Panc1 (cell line): ENCODE results near the gene KIRREL3. TPM values are rescaled to one million over a fixed set of nuclear protein-coding genes. Genes with fewer than 3 reads are reported as not detected.

Experiments used
- ATAC-seq: fragments of 200-7000 bp; cut with Tn5 transposase; 2 replicates; pipeline ENCODE4 v1.9.1; 2020; ENCODE audit warnings: mild to moderate bottlenecking, moderate library complexity
- BruUV-seq: library from RNA; stranded (reverse); fragments of 400-500 nt; replicated peaks from 2 replicates; lab custom pipeline; 2021; lab: Mats Ljungman, UMichigan
- CTCF ChIA-PET: fragments of 300-600 bp; sonication (Branson Sonifier 250); formaldehyde crosslinking; loops from one replicate; lab custom pipeline; 2022; ENCODE audit warnings: antibody characterized with exemption; lab: Charles Lee
- POLR2A ChIA-PET: fragments of 300-600 bp; sonication (Branson Sonifier 250); formaldehyde crosslinking; loops from one replicate; lab custom pipeline; 2022; ENCODE audit warnings: antibody characterized with exemption; lab: Charles Lee
- DNase-seq: peaks from one replicate; pipeline ENCODE4 v3.0.0-alpha.2; 2010; ENCODE audit warnings: low read depth, low spot score
- H3K27ac ChIP-seq: 2 replicates; pipeline ENCODE4 v1.5.1; 2011; ENCODE audit warnings: mild to moderate bottlenecking, low read length, inconsistent platforms
- H3K27me3 ChIP-seq: fragments of 200-500 bp; sonication (Bioruptor generic); 2 replicates; pipeline ENCODE4 v1.6.0; 2014; ENCODE audit warnings: low read length, inconsistent platforms; ENCODE audit not compliant: control insufficient read depth, insufficient read depth
- H3K36me3 ChIP-seq: fragments of 200-500 bp; sonication (Bioruptor generic); 2 replicates; pipeline ENCODE4 v1.5.1; 2014; ENCODE audit warnings: inconsistent platforms, mild to moderate bottlenecking, low read length, moderate library complexity; ENCODE audit not compliant: control insufficient read depth, insufficient read depth
- H3K4me1 ChIP-seq: 2 replicates; pipeline ENCODE4 v1.5.1; 2011; ENCODE audit warnings: inconsistent platforms, mild to moderate bottlenecking, low read length, moderate library complexity; ENCODE audit not compliant: control insufficient read depth, insufficient read depth
- H3K4me3 ChIP-seq, 2 experiments: 2 replicates each; pipeline ENCODE4 v1.5.1; 2011 to 2012; ENCODE audit warnings: low read depth in 2 of 2, low read length in 2 of 2, mild to moderate bottlenecking in 2 of 2, inconsistent platforms in 1 of 2, moderate library complexity in 1 of 2
- H3K9me3 ChIP-seq: fragments of 200-500 bp; sonication (Bioruptor generic); 2 replicates; pipeline ENCODE4 v1.5.1; 2014; ENCODE audit warnings: low read depth, mild to moderate bottlenecking, inconsistent platforms, low read length, moderate library complexity; ENCODE audit not compliant: control insufficient read depth, insufficient read depth
- POLR2AphosphoS5 ChIP-seq: IDR thresholded peaks from 2 replicates; pipeline ENCODE4 v1.6.1; 2012; ENCODE audit warnings: mild to moderate bottlenecking, low read depth, low read length, moderate library complexity
- SIN3A ChIP-seq: IDR thresholded peaks from 2 replicates; pipeline ENCODE4 v1.6.1; 2012; ENCODE audit warnings: low read depth, mild to moderate bottlenecking, low read length, moderate library complexity, borderline replicate concordance; ENCODE audit not compliant: insufficient read depth
- TCF7L2 ChIP-seq: IDR thresholded peaks from 2 replicates; pipeline ENCODE4 v1.6.1; 2011; ENCODE audit warnings: mild to moderate bottlenecking, low read depth, low read length, inconsistent platforms
- in situ Hi-C: cut with HindIII; loops from 2 replicates; pipeline ENCODE4 v1.10.0; 2016; ENCODE audit warnings: low sequenced_read_pairs, low pct_unique_long_range_greater_than_20kb
- intact Hi-C: fragments of 100-400 bp; cut with micrococcal nuclease; formaldehyde crosslinking; loops from one replicate; pipeline ENCODE4 v1.10.0; 2022; ENCODE audit not compliant: unreplicated experiment
- total RNA-seq: library from RNA; stranded (reverse); gene quantifications from one replicate; pipeline ENCODE4 v1.2.1, GENCODE V29; 2021; ENCODE audit not compliant: unreplicated experiment
- TF ChIP-seq, protein P1 (sequence below): fragments of 450-650 bp; IDR thresholded peaks from 2 replicates; pipeline ENCODE4 v1.5.1; 2017; ENCODE audit warnings: mild to moderate bottlenecking
- TF ChIP-seq, protein P2 (sequence below), 2 experiments: IDR thresholded peaks; 2 replicates each; pipeline ENCODE4 v1.6.1; 2011 to 2012; ENCODE audit warnings: low read depth in 2 of 2, control low read depth in 1 of 2, low read length in 1 of 2, mild to moderate bottlenecking in 1 of 2, moderate library complexity in 1 of 2; ENCODE audit not compliant: insufficient read depth in 1 of 2

KIRREL3 gene
- total RNA-seq, 1 experiment from 2014 or later = 0.36 TPM

DNA sequence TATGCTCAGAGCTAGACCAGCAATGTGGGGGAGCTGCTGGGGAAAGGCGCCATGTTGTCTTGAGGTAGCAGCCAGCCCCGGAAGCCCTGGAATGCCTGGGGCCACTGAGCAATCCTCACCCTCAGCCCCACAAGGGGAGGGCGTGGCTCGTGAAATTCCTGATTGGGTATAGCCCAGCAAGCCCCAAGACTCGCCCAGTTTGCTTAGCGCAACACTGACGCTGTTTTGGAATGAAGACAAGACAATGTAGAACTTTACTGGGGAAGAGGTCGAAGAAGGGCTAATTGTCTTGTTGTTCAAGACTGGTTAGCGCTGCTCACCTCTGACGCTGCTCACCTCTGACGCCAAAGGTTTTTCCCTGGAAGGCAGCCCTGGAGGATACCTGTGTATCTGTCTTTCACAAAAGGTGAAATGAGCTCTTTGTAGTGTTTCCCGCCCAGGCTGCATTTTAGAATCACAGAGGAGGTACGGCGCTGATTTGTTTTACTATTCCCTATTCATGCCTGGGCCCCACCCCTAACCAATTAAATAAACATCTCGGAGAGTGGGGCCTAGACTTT lies 597.5 kb downstream of the KIRREL3 start:
- DNase-seq (no peak), ATAC-seq (no peak)
- H3K27me3 ChIP-seq = no peaks in the 10 kb centered on the region
- intact Hi-C loops (no loop called here), in situ Hi-C loops (no loop called here)
- no peak overlapping the region for H3K27ac ChIP-seq
- no peaks in the 10 kb centered on the region for H3K4me1 ChIP-seq
- no peak overlapping the region for H3K4me3 ChIP-seq
- POLR2A ChIA-PET = no interaction called here
- no peaks in the 10 kb centered on the region for H3K9me3 ChIP-seq
- no TSS peak for BruUV-seq
- TF ChIP-seq, protein P1, sequence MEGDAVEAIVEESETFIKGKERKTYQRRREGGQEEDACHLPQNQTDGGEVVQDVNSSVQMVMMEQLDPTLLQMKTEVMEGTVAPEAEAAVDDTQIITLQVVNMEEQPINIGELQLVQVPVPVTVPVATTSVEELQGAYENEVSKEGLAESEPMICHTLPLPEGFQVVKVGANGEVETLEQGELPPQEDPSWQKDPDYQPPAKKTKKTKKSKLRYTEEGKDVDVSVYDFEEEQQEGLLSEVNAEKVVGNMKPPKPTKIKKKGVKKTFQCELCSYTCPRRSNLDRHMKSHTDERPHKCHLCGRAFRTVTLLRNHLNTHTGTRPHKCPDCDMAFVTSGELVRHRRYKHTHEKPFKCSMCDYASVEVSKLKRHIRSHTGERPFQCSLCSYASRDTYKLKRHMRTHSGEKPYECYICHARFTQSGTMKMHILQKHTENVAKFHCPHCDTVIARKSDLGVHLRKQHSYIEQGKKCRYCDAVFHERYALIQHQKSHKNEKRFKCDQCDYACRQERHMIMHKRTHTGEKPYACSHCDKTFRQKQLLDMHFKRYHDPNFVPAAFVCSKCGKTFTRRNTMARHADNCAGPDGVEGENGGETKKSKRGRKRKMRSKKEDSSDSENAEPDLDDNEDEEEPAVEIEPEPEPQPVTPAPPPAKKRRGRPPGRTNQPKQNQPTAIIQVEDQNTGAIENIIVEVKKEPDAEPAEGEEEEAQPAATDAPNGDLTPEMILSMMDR = no peak
- TF ChIP-seq, protein P2, sequence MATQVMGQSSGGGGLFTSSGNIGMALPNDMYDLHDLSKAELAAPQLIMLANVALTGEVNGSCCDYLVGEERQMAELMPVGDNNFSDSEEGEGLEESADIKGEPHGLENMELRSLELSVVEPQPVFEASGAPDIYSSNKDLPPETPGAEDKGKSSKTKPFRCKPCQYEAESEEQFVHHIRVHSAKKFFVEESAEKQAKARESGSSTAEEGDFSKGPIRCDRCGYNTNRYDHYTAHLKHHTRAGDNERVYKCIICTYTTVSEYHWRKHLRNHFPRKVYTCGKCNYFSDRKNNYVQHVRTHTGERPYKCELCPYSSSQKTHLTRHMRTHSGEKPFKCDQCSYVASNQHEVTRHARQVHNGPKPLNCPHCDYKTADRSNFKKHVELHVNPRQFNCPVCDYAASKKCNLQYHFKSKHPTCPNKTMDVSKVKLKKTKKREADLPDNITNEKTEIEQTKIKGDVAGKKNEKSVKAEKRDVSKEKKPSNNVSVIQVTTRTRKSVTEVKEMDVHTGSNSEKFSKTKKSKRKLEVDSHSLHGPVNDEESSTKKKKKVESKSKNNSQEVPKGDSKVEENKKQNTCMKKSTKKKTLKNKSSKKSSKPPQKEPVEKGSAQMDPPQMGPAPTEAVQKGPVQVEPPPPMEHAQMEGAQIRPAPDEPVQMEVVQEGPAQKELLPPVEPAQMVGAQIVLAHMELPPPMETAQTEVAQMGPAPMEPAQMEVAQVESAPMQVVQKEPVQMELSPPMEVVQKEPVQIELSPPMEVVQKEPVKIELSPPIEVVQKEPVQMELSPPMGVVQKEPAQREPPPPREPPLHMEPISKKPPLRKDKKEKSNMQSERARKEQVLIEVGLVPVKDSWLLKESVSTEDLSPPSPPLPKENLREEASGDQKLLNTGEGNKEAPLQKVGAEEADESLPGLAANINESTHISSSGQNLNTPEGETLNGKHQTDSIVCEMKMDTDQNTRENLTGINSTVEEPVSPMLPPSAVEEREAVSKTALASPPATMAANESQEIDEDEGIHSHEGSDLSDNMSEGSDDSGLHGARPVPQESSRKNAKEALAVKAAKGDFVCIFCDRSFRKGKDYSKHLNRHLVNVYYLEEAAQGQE (IDR thresholded peaks at IDR 0.05; ENCODE audit: insufficient read depth in 1 of 2, low read depth in 2 of 2, low read length in 1 of 2) = no peak
- no peak for TF ChIP-seq SIN3A
- no peak for TF ChIP-seq POLR2AphosphoS5
- CTCF ChIA-PET = no interaction called here
- H3K36me3 ChIP-seq = no peaks in the 10 kb centered on the region

DNA sequence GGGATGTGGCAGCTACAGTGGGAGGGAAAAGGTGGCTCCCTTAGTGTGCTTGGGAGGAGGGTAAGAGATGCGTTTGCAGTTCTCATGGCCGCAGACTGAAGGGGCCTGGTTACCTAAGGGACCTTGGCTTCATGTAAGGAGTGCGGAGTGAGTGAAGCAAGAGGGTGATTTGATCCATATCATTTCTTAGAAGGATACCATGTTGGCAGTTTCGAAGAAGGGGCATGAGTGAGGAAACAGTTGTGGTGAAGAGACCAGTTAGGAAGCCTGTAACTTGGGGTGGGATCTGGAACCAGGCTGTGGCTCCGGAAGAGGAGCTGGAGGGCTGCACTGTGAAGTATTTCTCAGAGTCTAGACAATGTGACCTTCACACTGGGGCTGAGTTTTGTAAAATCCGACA lies 600.1 kb downstream of the KIRREL3 start:
- POLR2A ChIA-PET = interaction anchor here (0.6 kb wide), 1 partner anchor 1547 kb away, joined by 3 read pairs; no protein-coding TSS in a partner anchor
- H3K27me3 ChIP-seq = no peaks in the 10 kb centered on the region
- ATAC-seq (no peak), DNase-seq (no peak)
- H3K27ac ChIP-seq = no peak overlapping the region
- intact Hi-C loops (no loop called here), in situ Hi-C loops (no loop called here)
- H3K4me3 ChIP-seq = no peak overlapping the region
- no peaks in the 10 kb centered on the region for H3K36me3 ChIP-seq
- CTCF ChIA-PET = no interaction called here
- H3K4me1 ChIP-seq = no peaks in the 10 kb centered on the region
- BruUV-seq = no TSS peak
- no peaks in the 10 kb centered on the region for H3K9me3 ChIP-seq
- no peak for TF ChIP-seq TCF7L2
- TF ChIP-seq POLR2AphosphoS5 = no peak
- TF ChIP-seq, protein P1 = no peak
- TF ChIP-seq, protein P2 (IDR thresholded peaks at IDR 0.05; ENCODE audit: insufficient read depth in 1 of 2, low read depth in 2 of 2, low read length in 1 of 2) = no peak
- no peak for TF ChIP-seq SIN3A
